Measurements from ENCODE around the gene UNK.
A peak's percentile ranks its signal among the peaks of the same experiment; 100 is the strongest.
"Not testable (repeated sequence)": the region's sequence is repeated elsewhere in the genome, so short reads cannot be mapped to it uniquely, and the experiment has no call there.

Gene UNK

DNA sequence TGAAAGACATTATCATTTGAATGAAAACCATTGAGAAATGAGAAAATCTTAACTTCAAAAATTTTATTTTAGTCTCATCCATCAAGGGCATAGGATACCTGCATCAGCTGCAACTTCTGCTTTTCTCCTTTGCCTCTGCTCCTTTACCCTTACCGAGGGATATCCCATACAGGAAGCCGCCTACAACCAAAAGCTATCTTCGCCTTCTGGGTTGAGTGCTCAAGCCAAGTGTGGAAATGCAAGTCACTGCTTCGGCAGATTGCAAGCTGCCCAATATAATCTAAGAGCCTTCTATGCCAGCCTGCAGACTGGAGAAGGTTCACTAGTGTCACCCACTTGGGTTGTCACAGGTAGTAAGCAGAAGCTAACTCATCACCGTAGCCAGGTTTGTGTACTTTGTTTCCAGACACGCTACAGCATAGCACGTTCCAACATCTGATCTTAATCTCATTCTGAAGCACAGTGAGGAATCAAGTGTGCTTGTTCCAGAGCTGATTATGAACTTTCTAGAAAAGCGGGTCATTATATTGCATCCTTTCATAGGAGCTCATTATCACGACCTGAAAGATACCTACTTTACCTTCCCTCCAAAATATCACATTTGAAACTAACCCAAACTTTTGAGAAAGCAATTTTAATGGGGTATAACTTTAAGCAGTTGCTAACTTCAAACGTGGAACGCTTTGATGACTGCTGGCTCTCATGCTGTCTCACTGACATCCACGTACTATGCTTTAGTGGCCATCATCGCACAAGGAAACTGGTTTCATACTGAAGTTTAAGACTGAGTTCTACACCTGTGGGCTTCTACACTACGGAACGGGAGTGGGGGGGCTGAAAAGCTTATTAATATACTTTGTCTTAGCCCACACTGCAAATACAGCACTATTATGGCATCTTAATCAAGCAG, 8.0 kb upstream of the UNK start:
- FAIRE-seq (no peak), DNase-seq (ENCODE audit: insufficient read length) (no peak)
- TF ChIP-seq POLR2AphosphoS5 (IDR thresholded peaks at IDR 0.05; ENCODE audit: low read depth, low read length), result peak; percentile 91
- no peak for TF ChIP-seq TAF1 (IDR thresholded peaks at IDR 0.05; ENCODE audit: borderline replicate concordance, low read depth, low read length)
- peak; percentile 76 for TF ChIP-seq POLR2A (IDR thresholded peaks at IDR 0.05; ENCODE audit: low read depth, low read length)

DNA sequence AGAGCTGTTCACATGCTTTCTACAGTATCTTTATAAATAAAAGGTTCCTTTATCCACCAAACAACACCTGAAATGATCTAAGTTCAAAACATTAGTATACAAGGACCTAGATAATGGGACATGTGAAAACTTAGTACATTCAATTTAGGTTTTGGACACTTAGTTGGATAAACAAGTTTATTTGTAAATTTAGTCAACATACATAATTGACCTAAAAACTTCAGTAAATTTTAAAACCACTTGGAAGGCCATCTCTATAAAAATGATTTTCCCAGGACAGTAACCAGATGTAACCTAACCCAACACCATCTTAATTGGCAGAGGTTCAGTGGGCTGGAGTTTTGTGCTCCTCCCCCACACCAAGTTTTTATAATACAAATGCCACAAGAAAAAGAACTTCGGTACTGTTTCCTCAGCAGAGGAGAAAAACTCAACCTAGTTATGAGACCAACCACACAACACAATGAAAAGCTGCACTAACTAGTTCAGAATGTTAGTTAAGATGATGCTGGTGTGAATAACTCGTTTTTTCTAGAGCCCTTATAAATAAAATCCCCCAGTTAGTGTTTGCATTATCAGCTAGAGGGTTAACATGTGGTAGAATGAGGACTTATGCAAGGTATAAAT, 7.2 kb upstream of the UNK start:
- no peak for TF ChIP-seq POLR2AphosphoS5 (IDR thresholded peaks at IDR 0.05; ENCODE audit: low read depth, low read length)
- no peak for TF ChIP-seq POLR2A (IDR thresholded peaks at IDR 0.05; ENCODE audit: low read depth, low read length)
- no peak for TF ChIP-seq TAF1 (IDR thresholded peaks at IDR 0.05; ENCODE audit: borderline replicate concordance, low read depth, low read length)
- FAIRE-seq, result peak; percentile 17

DNA sequence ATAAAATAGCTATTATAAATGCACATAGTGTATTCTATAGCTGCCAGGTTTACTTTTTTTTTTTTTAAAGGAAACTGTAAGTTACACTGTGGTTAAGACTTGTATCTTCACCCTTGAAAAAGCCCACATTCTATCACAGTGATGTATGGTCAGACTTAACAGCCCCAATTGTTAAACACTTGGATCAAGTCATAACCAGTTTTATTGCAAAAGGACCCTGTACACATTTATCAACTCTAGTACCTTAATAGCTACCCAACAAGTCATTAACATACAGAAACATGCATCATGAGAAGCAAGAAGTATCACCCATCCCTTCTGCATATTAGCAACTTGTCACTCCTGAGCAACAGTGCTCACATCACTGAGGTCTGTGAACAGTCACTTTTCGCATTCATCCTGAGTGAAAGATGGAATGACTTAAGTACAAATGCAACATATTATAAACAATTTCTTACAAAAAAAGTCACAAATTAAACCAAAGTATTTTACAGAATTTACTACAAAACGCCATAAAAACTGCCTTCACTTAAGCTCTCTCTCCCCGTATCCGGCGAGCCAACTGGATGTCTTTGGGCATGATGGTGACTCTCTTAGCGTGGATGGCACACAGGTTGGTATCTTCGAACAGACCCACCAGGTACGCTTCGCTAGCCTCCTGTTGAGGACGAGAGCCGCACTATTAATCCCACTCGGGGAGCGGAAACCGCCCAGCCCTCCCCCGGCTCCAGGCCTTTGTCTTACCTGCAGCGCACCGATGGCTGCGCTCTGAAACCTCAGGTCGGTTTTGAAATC, 6.3 kb upstream of the UNK start:
- DNase-seq (ENCODE audit: insufficient read length), result not testable (repeated sequence)
- FAIRE-seq, result peak; percentile 77
- peak; percentile 37; the same call in 1 of the 2 replicates for TF ChIP-seq POLR2AphosphoS5 (IDR thresholded peaks at IDR 0.05; ENCODE audit: low read depth, low read length)

More for the DNA sequence above, 7.2 kb upstream of the UNK start:
- DNase-seq (ENCODE audit: insufficient read length), result no peak

DNA sequence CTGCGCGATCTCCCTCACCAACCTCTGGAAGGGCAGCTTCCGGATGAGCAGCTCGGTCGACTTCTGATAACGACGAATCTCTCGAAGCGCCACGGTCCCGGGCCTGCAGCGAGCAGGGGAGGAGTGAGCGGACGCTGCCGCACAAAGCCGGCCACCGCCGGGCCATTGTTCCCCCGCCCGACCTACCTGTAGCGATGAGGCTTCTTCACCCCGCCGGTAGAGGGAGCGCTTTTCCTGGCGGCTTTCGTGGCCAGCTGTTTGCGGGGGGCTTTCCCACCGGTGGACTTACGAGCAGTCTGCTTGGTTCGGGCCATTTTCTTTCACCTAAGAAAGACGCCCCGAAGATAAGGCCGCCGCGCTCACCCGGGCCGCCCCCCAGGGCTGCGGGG, 5.8 kb upstream of the UNK start:
- TF ChIP-seq TAF1 (IDR thresholded peaks at IDR 0.05; ENCODE audit: borderline replicate concordance, low read depth, low read length) (no peak), POLR2AphosphoS5 (IDR thresholded peaks at IDR 0.05; ENCODE audit: low read depth, low read length) (no peak), POLR2A (IDR thresholded peaks at IDR 0.05; ENCODE audit: low read depth, low read length) (no peak)
- no peak for DNase-seq (ENCODE audit: insufficient read length)
- no peak for FAIRE-seq

DNA sequence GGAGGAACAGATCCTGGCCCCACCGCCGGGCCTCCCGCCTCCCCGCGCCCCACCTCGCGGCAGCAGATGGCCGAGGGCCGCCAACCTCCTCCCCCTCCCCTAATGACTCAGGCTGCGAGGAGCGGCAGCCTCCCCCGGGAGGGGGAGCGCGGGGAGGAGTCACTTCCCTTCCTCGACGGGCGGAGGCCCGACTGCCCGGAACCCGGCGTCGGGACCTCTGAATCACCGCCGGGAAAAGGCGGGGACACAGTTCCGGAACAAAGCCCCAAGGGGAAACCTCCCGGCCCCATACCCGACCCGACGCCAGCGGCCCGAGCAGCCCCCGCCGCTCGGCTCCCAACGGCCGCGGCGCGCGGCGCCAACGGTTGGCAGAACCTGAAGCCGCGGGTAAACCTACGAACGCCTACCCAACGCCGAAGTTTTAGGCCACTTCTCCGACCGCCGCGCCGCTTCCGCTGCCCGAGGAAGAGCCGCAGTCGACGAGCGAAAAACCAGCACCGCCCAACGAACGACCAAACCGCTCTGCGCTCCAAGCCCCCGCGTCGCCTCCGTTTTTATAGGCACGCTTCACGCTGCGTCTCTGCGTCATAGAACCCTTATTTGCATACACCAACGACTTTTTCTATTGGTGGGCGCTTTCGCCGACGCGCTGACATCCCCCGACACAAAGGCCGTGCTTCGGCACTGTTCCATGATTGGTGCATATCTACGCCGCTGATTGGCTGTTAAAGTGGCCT, 5.2 kb upstream of the UNK start:
- DNase-seq (ENCODE audit: insufficient read length) (peak; percentile 88), FAIRE-seq (peak; percentile 96)

GRCh38 chr17:75779987-75780889, 4.4 kb upstream of the UNK start:
- TF ChIP-seq POLR2A (IDR thresholded peaks at IDR 0.05; ENCODE audit: low read depth, low read length), result no peak
- no peak for TF ChIP-seq POLR2AphosphoS5 (IDR thresholded peaks at IDR 0.05; ENCODE audit: low read depth, low read length)
- TF ChIP-seq TAF1 (IDR thresholded peaks at IDR 0.05; ENCODE audit: borderline replicate concordance, low read depth, low read length), result no peak
- DNase-seq (ENCODE audit: insufficient read length) (no peak), FAIRE-seq (no peak)

More for the DNA sequence above, 5.2 kb upstream of the UNK start:
- TF ChIP-seq TAF1 (IDR thresholded peaks at IDR 0.05; ENCODE audit: borderline replicate concordance, low read depth, low read length) (peak; percentile 99), POLR2A (IDR thresholded peaks at IDR 0.05; ENCODE audit: low read depth, low read length) (peak; percentile 100), POLR2AphosphoS5 (IDR thresholded peaks at IDR 0.05; ENCODE audit: low read depth, low read length) (peak; percentile 100)

- FAIRE-seq, result no peak
- TF ChIP-seq POLR2AphosphoS5 (IDR thresholded peaks at IDR 0.05; ENCODE audit: low read depth, low read length), result no peak
- TF ChIP-seq TAF1 (IDR thresholded peaks at IDR 0.05; ENCODE audit: borderline replicate concordance, low read depth, low read length), result no peak
- no peak for TF ChIP-seq POLR2A (IDR thresholded peaks at IDR 0.05; ENCODE audit: low read depth, low read length)
- DNase-seq (ENCODE audit: insufficient read length), result no peak
Measured at GRCh38 chr17:75783069-75783783, 1.4 kb upstream of the UNK start.

GRCh38 chr17:75783803-75784472, 668 bp upstream of the UNK start:
- TF ChIP-seq TAF1 (IDR thresholded peaks at IDR 0.05; ENCODE audit: borderline replicate concordance, low read depth, low read length), result no peak
- TF ChIP-seq POLR2A (IDR thresholded peaks at IDR 0.05; ENCODE audit: low read depth, low read length), result no peak
- no peak for TF ChIP-seq POLR2AphosphoS5 (IDR thresholded peaks at IDR 0.05; ENCODE audit: low read depth, low read length)
- no peak for DNase-seq (ENCODE audit: insufficient read length)
- no peak for FAIRE-seq

Data from GM12892 (cell line).